Parathyroid adenoma (tissue), 2 donors: ENCODE results near the gene ZMIZ1.

Experiments used
- H2AFZ ChIP-seq: fragments of 300-600 bp; sonication (generic); one replicate; pipeline ENCODE4 v1.7.0; 2017; ENCODE audit warnings: antibody characterized with exemption, mild to moderate bottlenecking
- H3K27ac ChIP-seq: fragments of 300-600 bp; sonication (generic); one replicate; pipeline ENCODE4 v1.7.0; 2017
- H3K27me3 ChIP-seq: fragments of 300-600 bp; sonication (generic); one replicate; pipeline ENCODE4 v1.7.0; 2017; ENCODE audit warnings: low read length; ENCODE audit not compliant: control insufficient read depth, insufficient read depth
- H3K36me3 ChIP-seq: fragments of 300-600 bp; sonication (generic); one replicate; pipeline ENCODE4 v1.7.0; 2017; ENCODE audit warnings: low read length; ENCODE audit not compliant: control insufficient read depth, insufficient read depth
- H3K4me1 ChIP-seq: fragments of 300-600 bp; sonication (generic); one replicate; pipeline ENCODE4 v1.7.0; 2017; ENCODE audit warnings: control low read depth
- H3K4me2 ChIP-seq: fragments of 300-600 bp; sonication (generic); one replicate; pipeline ENCODE4 v1.7.0; 2017; ENCODE audit warnings: low read length
- H3K4me3 ChIP-seq: fragments of 300-600 bp; sonication (generic); one replicate; pipeline ENCODE4 v1.7.0; 2017; ENCODE audit warnings: low read depth, low read length
- H3K79me2 ChIP-seq: fragments of 300-600 bp; sonication (generic); one replicate; pipeline ENCODE4 v1.7.0; 2017; ENCODE audit warnings: control low read depth
- H3K9ac ChIP-seq: fragments of 300-600 bp; sonication (generic); one replicate; pipeline ENCODE4 v1.7.0; 2017; ENCODE audit warnings: mild to moderate bottlenecking
- H3K9me3 ChIP-seq: fragments of 300-600 bp; sonication (generic); one replicate; pipeline ENCODE4 v1.7.0; 2017; ENCODE audit warnings: low read length; ENCODE audit not compliant: control insufficient read depth
- TF ChIP-seq, protein P1 (sequence below): fragments of 300-600 bp; sonication (generic); IDR thresholded peaks from one replicate; pipeline ENCODE4 v1.7.0; 2017; ENCODE audit warnings: antibody characterized with exemption, mild to moderate bottlenecking
- donor health status: primary hyperparathyroidism.

Gene ZMIZ1

GRCh38 chr10:79360499-79361342 is 292.0 kb downstream of the ZMIZ1 start:
- H3K79me2 ChIP-seq, result no peaks in the 10 kb centered on the region
- H3K4me1 ChIP-seq, result no peaks in the 10 kb centered on the region
- H3K27ac ChIP-seq, result no peak overlapping the region
- no peak overlapping the region for H2AFZ ChIP-seq
- H3K4me2 ChIP-seq, result no peak overlapping the region
- H3K9me3 ChIP-seq, result no peaks in the 10 kb centered on the region
- H3K27me3 ChIP-seq, result no peaks in the 10 kb centered on the region
- TF ChIP-seq, protein P1, sequence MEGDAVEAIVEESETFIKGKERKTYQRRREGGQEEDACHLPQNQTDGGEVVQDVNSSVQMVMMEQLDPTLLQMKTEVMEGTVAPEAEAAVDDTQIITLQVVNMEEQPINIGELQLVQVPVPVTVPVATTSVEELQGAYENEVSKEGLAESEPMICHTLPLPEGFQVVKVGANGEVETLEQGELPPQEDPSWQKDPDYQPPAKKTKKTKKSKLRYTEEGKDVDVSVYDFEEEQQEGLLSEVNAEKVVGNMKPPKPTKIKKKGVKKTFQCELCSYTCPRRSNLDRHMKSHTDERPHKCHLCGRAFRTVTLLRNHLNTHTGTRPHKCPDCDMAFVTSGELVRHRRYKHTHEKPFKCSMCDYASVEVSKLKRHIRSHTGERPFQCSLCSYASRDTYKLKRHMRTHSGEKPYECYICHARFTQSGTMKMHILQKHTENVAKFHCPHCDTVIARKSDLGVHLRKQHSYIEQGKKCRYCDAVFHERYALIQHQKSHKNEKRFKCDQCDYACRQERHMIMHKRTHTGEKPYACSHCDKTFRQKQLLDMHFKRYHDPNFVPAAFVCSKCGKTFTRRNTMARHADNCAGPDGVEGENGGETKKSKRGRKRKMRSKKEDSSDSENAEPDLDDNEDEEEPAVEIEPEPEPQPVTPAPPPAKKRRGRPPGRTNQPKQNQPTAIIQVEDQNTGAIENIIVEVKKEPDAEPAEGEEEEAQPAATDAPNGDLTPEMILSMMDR, result no peak
- H3K36me3 ChIP-seq, result no peaks in the 10 kb centered on the region
- H3K4me3 ChIP-seq, result no peak overlapping the region
- H3K9ac ChIP-seq, result no peak overlapping the region

DNA sequence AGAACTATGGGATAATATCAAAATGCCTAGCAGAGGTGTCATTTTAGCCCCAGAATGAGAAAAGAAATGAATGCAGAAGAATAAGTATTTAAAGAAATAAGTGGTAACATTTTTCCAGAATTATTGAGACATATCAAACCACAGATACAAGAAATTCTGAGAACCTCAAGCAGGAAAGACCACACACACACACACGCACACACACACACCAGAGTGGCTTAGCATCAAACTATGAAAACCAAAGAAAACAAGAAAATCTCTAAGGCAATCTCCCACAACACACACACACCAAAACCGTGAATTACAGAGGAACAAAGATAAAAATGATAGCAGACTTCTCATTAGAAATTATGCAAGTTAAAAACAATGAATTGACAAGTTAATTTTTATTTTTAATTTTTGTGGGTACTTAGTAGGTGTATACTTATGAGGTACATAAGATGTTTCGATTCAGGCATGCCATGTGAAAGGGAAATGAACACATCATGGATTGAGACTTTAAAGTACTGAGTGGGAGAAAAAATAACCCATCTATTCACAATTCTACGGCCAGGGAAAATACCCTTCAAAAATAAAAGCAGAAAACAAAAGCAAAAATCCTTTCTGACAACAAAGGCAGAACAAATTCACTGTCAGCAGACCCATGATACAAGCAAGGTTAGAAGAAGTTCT is 293.1 kb downstream of the ZMIZ1 start:
- H3K27me3 ChIP-seq, result no peaks in the 10 kb centered on the region
- no peaks in the 10 kb centered on the region for H3K36me3 ChIP-seq
- no peak overlapping the region for H3K9ac ChIP-seq
- no peaks in the 10 kb centered on the region for H3K9me3 ChIP-seq
- no peak overlapping the region for H2AFZ ChIP-seq
- H3K27ac ChIP-seq, result no peak overlapping the region
- H3K4me2 ChIP-seq, result no peak overlapping the region
- TF ChIP-seq, protein P1, result no peak
- H3K4me3 ChIP-seq, result no peak overlapping the region
- no peaks in the 10 kb centered on the region for H3K79me2 ChIP-seq
- no peaks in the 10 kb centered on the region for H3K4me1 ChIP-seq
